Duodenal mucosa (tissue), 2 donors: Measurements from ENCODE around the gene KRT83.

ENCODE experiments used
- H3K27ac ChIP-seq: one replicate; pipeline ENCODE4 v1.7.0; 2013; ENCODE audit warnings: low read depth, low read length
- H3K27me3 ChIP-seq, 2 donors: one replicate each; pipeline ENCODE4 v1.7.0; 2013; ENCODE audit warnings: low read length in 2 of 2, control low read depth in 1 of 2; ENCODE audit not compliant: insufficient read depth in 2 of 2, control insufficient read depth in 1 of 2
- H3K36me3 ChIP-seq, 2 donors: one replicate each; pipeline ENCODE4 v1.7.0; 2013; ENCODE audit warnings: low read length in 2 of 2, control low read depth in 1 of 2; ENCODE audit not compliant: insufficient read depth in 2 of 2, control insufficient read depth in 1 of 2
- H3K4me1 ChIP-seq, 2 donors: one replicate each; pipeline ENCODE4 v1.7.0; 2013; ENCODE audit warnings: low read length in 2 of 2, control low read depth in 1 of 2; ENCODE audit not compliant: insufficient read depth in 2 of 2, control insufficient read depth in 1 of 2
- H3K4me3 ChIP-seq, 2 donors: one replicate each; pipeline ENCODE4 v1.7.0; 2013; ENCODE audit warnings: low read length in 2 of 2, low read depth in 1 of 2
- H3K9ac ChIP-seq, 2 donors: one replicate each; pipeline ENCODE4 v1.7.0; 2013; ENCODE audit warnings: low read length in 2 of 2, low read depth in 1 of 2
- H3K9me3 ChIP-seq, 2 donors: one replicate each; pipeline ENCODE4 v1.7.0; 2013; ENCODE audit warnings: low read length in 2 of 2, control low read depth in 1 of 2; ENCODE audit not compliant: control insufficient read depth in 1 of 2

Gene KRT83

GRCh38 chr12:52267699-52268098 lies 53.5 kb downstream of the KRT83 start:
- H3K36me3 ChIP-seq: no peaks in the 10 kb centered on the region
- no peak overlapping the region for H3K27ac ChIP-seq
- no peak overlapping the region for H3K9ac ChIP-seq
- peaks cover 0 to 3% of the 10 kb centered on the region in 2 donors for H3K4me1 ChIP-seq
- no peaks in the 10 kb centered on the region for H3K27me3 ChIP-seq
- H3K9me3 ChIP-seq: peaks cover 0 to under 1% of the 10 kb centered on the region in 2 donors
- H3K4me3 ChIP-seq: no peak overlapping the region

- no peaks in the 10 kb centered on the region for H3K27me3 ChIP-seq
- no peaks in the 10 kb centered on the region for H3K36me3 ChIP-seq
- no peak overlapping the region for H3K27ac ChIP-seq
- peaks cover 0 to 3% of the 10 kb centered on the region in 2 donors for H3K4me1 ChIP-seq
- H3K9me3 ChIP-seq: peaks cover 4% of the 10 kb centered on the region in 2 donors
- H3K4me3 ChIP-seq: no peak overlapping the region
- no peak overlapping the region for H3K9ac ChIP-seq
These were observed 53.9 kb downstream of the KRT83 start for GRCh38 chr12:52267266-52267665.

- H3K9ac ChIP-seq: no peak overlapping the region
- H3K27me3 ChIP-seq: no peaks in the 10 kb centered on the region
- H3K9me3 ChIP-seq: peaks cover 10 to 12% of the 10 kb centered on the region in 2 donors
- peaks cover 0 to 3% of the 10 kb centered on the region in 2 donors for H3K4me1 ChIP-seq
- no peak overlapping the region for H3K4me3 ChIP-seq
- no peak overlapping the region for H3K27ac ChIP-seq
- H3K36me3 ChIP-seq: no peaks in the 10 kb centered on the region
These were observed 54.7 kb downstream of the KRT83 start for GRCh38 chr12:52266514-52266913.

- H3K9ac ChIP-seq: no peak overlapping the region
- no peaks in the 10 kb centered on the region for H3K36me3 ChIP-seq
These were observed 56.8 kb downstream of the KRT83 start for GRCh38 chr12:52264435-52264825.

More at GRCh38 chr12:52264435-52264825, 56.8 kb downstream of the KRT83 start:
- H3K27ac ChIP-seq: no peak overlapping the region
- no peak overlapping the region for H3K4me3 ChIP-seq
- peaks cover 0 to 3% of the 10 kb centered on the region in 2 donors for H3K4me1 ChIP-seq
- peaks cover 0 to 2% of the 10 kb centered on the region in 2 donors for H3K27me3 ChIP-seq
- peaks cover 13 to 18% of the 10 kb centered on the region in 2 donors for H3K9me3 ChIP-seq
